Esophagus (tissue), 2 donors: ENCODE data around the gene OR51A4. TPM values are rescaled to one million over a fixed set of nuclear protein-coding genes. Genes with fewer than 3 reads are reported as not detected.

ENCODE experiments used
- H3K27ac ChIP-seq, 2 donors: one replicate each; pipeline ENCODE4 v1.5.1; 2013; ENCODE audit warnings: low read depth in 2 of 2, mild to moderate bottlenecking in 2 of 2, inconsistent platforms in 1 of 2, low read length in 1 of 2, moderate library complexity in 1 of 2
- H3K27me3 ChIP-seq, 2 donors: one replicate each; pipeline ENCODE4 v1.6.1; 2013; ENCODE audit warnings: low read length in 2 of 2, control low read depth in 1 of 2, mild to moderate bottlenecking in 1 of 2; ENCODE audit not compliant: insufficient read depth in 2 of 2, control insufficient read depth in 1 of 2
- H3K36me3 ChIP-seq, 2 donors: one replicate each; pipeline ENCODE4 v1.6.1; 2013; ENCODE audit warnings: low read length in 1 of 2; ENCODE audit not compliant: control insufficient read depth in 2 of 2, insufficient read depth in 2 of 2
- H3K4me1 ChIP-seq, 2 donors: one replicate each; pipeline ENCODE4 v1.6.1; 2013; ENCODE audit warnings: low read length in 1 of 2; ENCODE audit not compliant: control insufficient read depth in 2 of 2, insufficient read depth in 2 of 2
- H3K4me3 ChIP-seq, 2 donors: one replicate each; pipeline ENCODE4 v1.5.1; 2013; ENCODE audit warnings: low read length in 2 of 2, mild to moderate bottlenecking in 2 of 2, low read depth in 1 of 2, moderate library complexity in 1 of 2
- H3K9me3 ChIP-seq, 2 donors: one replicate each; pipeline ENCODE4 v1.6.1; 2013; ENCODE audit warnings: mild to moderate bottlenecking in 2 of 2, low read depth in 1 of 2, low read length in 1 of 2, moderate library complexity in 1 of 2; ENCODE audit not compliant: control insufficient read depth in 2 of 2, insufficient read depth in 1 of 2
- WGBS, 2 donors: extraction: QIAGEN DNeasy Blood & Tissue Kit; methylation state at CpG; one replicate each; pipeline ENCODE4 v1.1.7; 2013; 5-methylcytosine and 5-hydroxymethylcytosine counted together
- polyA plus RNA-seq, 2 donors: library from polyadenylated mRNA; stranded (reverse); fragments of 200-250 nt; gene quantifications; one replicate each; pipeline ENCODE4 v1.2.3, GENCODE V29; 2013
- donor health status: healthy with polysubstance abuse.
- donor health status: Bipolar disorder and iron deficiency.

Gene OR51A4
- not detected for polyA plus RNA-seq

- Histone ChIP-seq H3K4me1 (no peaks in the 10 kb centered on the region), H3K27me3 (no peaks in the 10 kb centered on the region), H3K4me3 (no peak within 1 kb of the TSS)
These were observed at the start of gene OR51A4 for GRCh38 chr11:4947505-4947904. TSS of gene OR51A4 (minus strand) at chr11:4947605. CDS start at chr11:4947100, 505 bp downstream.

GRCh38 chr11:4994551-4994950 is 47.1 kb upstream of the OR51A4 start, which contains the start of gene OR51L1:
TSS of gene OR51L1 (plus strand) at chr11:4994851. CDS start at chr11:4998983, 4,132 bp downstream.
- H3K27ac ChIP-seq, result no peak within 1 kb of the TSS
- no peaks in the 10 kb centered on the region for H3K4me1 ChIP-seq
- H3K4me3 ChIP-seq, result no peak within 1 kb of the TSS
- WGBS, 2 donors, result 75 to 89% methylated on average over 2 of the region's 2 CpGs
- no peaks in the 10 kb centered on the region for H3K36me3 ChIP-seq
- no peaks in the 10 kb centered on the region for H3K9me3 ChIP-seq
- no peaks in the 10 kb centered on the region for H3K27me3 ChIP-seq

More at GRCh38 chr11:4947505-4947904, at the start of gene OR51A4:
- no peak within 1 kb of the TSS for H3K27ac ChIP-seq
- H3K36me3 ChIP-seq, result no peaks in the 10 kb centered on the region
- H3K9me3 ChIP-seq, result no peaks in the 10 kb centered on the region

GRCh38 chr11:4991060-4991459 is 43.7 kb upstream of the OR51A4 start:
- Histone ChIP-seq H3K27me3 (no peaks in the 10 kb centered on the region), H3K4me3 (no peak overlapping the region), H3K9me3 (no peaks in the 10 kb centered on the region), H3K27ac (no peak overlapping the region), H3K36me3 (no peaks in the 10 kb centered on the region), H3K4me1 (no peaks in the 10 kb centered on the region)
- WGBS, 2 donors, result 36 to 78% methylated on average over 1 of the region's 1 CpG

- Histone ChIP-seq H3K9me3 (no peaks in the 10 kb centered on the region), H3K36me3 (no peaks in the 10 kb centered on the region), H3K27ac (no peak overlapping the region), H3K27me3 (no peaks in the 10 kb centered on the region), H3K4me1 (no peaks in the 10 kb centered on the region), H3K4me3 (no peak overlapping the region)
- WGBS, 2 donors, result 45 to 55% methylated on average over 6 of the region's 6 CpGs
These were observed 36.4 kb upstream of the OR51A4 start for GRCh38 chr11:4983841-4984240.

- no peaks in the 10 kb centered on the region for H3K36me3 ChIP-seq
- H3K4me3 ChIP-seq, result no peak overlapping the region
- no peaks in the 10 kb centered on the region for H3K9me3 ChIP-seq
- H3K27me3 ChIP-seq, result no peaks in the 10 kb centered on the region
- 49 to 57% methylated on average over 3 of the region's 3 CpGs for WGBS, 2 donors
- H3K27ac ChIP-seq, result no peak overlapping the region
- H3K4me1 ChIP-seq, result no peaks in the 10 kb centered on the region
These were observed 35.3 kb upstream of the OR51A4 start for GRCh38 chr11:4982678-4983077.

- Histone ChIP-seq H3K4me3 (no peak overlapping the region), H3K27me3 (no peaks in the 10 kb centered on the region), H3K9me3 (no peaks in the 10 kb centered on the region), H3K27ac (no peak overlapping the region), H3K4me1 (no peaks in the 10 kb centered on the region), H3K36me3 (no peaks in the 10 kb centered on the region)
- 48 to 62% methylated on average over 3 of the region's 3 CpGs for WGBS, 2 donors
These were observed 31.6 kb upstream of the OR51A4 start for GRCh38 chr11:4979036-4979435.

- Histone ChIP-seq H3K27ac (no peak overlapping the region), H3K4me1 (no peaks in the 10 kb centered on the region), H3K36me3 (no peaks in the 10 kb centered on the region), H3K27me3 (no peaks in the 10 kb centered on the region), H3K4me3 (no peak overlapping the region), H3K9me3 (no peaks in the 10 kb centered on the region)
- 79 to 84% methylated on average over 5 of the region's 5 CpGs for WGBS, 2 donors
These were observed 28.0 kb upstream of the OR51A4 start for GRCh38 chr11:4975436-4975835.

GRCh38 chr11:4962816-4963215 is 15.4 kb upstream of the OR51A4 start:
- H3K9me3 ChIP-seq, result no peaks in the 10 kb centered on the region
- 61 to 70% methylated on average over 1 of the region's 1 CpG for WGBS, 2 donors

GRCh38 chr11:4960877-4961276 is 13.5 kb upstream of the OR51A4 start:
- WGBS, 2 donors, result 73 to 78% methylated on average over 3 of the region's 3 CpGs
- Histone ChIP-seq H3K36me3 (no peaks in the 10 kb centered on the region), H3K4me1 (no peaks in the 10 kb centered on the region), H3K4me3 (no peak overlapping the region), H3K27me3 (no peaks in the 10 kb centered on the region), H3K27ac (no peak overlapping the region), H3K9me3 (no peaks in the 10 kb centered on the region)

More at GRCh38 chr11:4962816-4963215, 15.4 kb upstream of the OR51A4 start:
- H3K4me1 ChIP-seq, result no peaks in the 10 kb centered on the region
- H3K4me3 ChIP-seq, result no peak overlapping the region
- no peaks in the 10 kb centered on the region for H3K27me3 ChIP-seq
- no peak overlapping the region for H3K27ac ChIP-seq
- H3K36me3 ChIP-seq, result no peaks in the 10 kb centered on the region

- Histone ChIP-seq H3K27me3 (no peaks in the 10 kb centered on the region), H3K36me3 (no peaks in the 10 kb centered on the region), H3K9me3 (no peaks in the 10 kb centered on the region), H3K4me1 (no peaks in the 10 kb centered on the region), H3K4me3 (no peak overlapping the region), H3K27ac (no peak overlapping the region)
- whole genome bisulfite sequencing, 2 donors, result 73 to 85% methylated on average over 4 of the region's 4 CpGs
These were observed 10.0 kb upstream of the OR51A4 start for GRCh38 chr11:4957396-4957795.
